H1 (cell line): ENCODE measurements around the gene PLCL2. TPM values are rescaled to one million over a fixed set of nuclear protein-coding genes. Genes with fewer than 3 reads are reported as not detected.

Experiments
- CTCF ChIA-PET: fragments of 300-600 bp; sonication (Branson Sonifier 250); formaldehyde crosslinking; loops from one replicate; lab custom pipeline; 2021; ENCODE audit not compliant: partially characterized antibody; lab: Charles Lee
- POLR2A ChIA-PET: fragments of 300-600 bp; sonication (Branson Sonifier 250); formaldehyde crosslinking; loops from one replicate; lab custom pipeline; 2021; ENCODE audit warnings: inconsistent platforms; ENCODE audit not compliant: partially characterized antibody; lab: Charles Lee
- DNase-seq, 2 experiments: peaks; one replicate each; pipeline versions ENCODE4 v3.0.0 to v3.0.0-alpha.2; 2010 to 2022; ENCODE audit warnings: low spot score in 2 of 2, low read depth in 1 of 2, mixed read lengths in 1 of 2
- FAIRE-seq: peaks from 2 replicates; lab custom pipeline; 2011; peaks lifted over from hg19 to GRCh38; lab: Jason Lieb, UNC
- H2AFZ ChIP-seq: 2 replicates; pipeline ENCODE4 v1.8.1; 2012; ENCODE audit warnings: low read length, inconsistent platforms
- H2AK5ac ChIP-seq: 2 replicates; pipeline ENCODE4 v1.6.1; 2013; ENCODE audit warnings: low read depth, low read length
- H2BK120ac ChIP-seq: replicated peaks from 2 replicates; pipeline ENCODE3; 2013; ENCODE audit warnings: low read depth, low read length, inconsistent platforms
- H2BK12ac ChIP-seq: 2 replicates; pipeline ENCODE4 v1.6.1; 2013; ENCODE audit warnings: low read depth, low read length
- H2BK15ac ChIP-seq: 2 replicates; pipeline ENCODE4 v1.6.1; 2013; ENCODE audit warnings: low read length
- H2BK20ac ChIP-seq: 2 replicates; pipeline ENCODE4 v1.6.1; 2013; ENCODE audit warnings: low read length
- H2BK5ac ChIP-seq: 2 replicates; pipeline ENCODE4 v1.6.1; 2013; ENCODE audit warnings: low read depth, low read length
- H3K14ac ChIP-seq: 2 replicates; pipeline ENCODE4 v1.6.1; 2013; ENCODE audit warnings: inconsistent platforms; ENCODE audit not compliant: insufficient read length
- H3K18ac ChIP-seq: 2 replicates; pipeline ENCODE4 v1.6.1; 2013; ENCODE audit warnings: low read length; ENCODE audit errors: extremely low read depth
- H3K23ac ChIP-seq: 2 replicates; pipeline ENCODE4 v1.6.1; 2013; ENCODE audit warnings: inconsistent platforms; ENCODE audit not compliant: insufficient read length
- H3K23me2 ChIP-seq: 2 replicates; pipeline ENCODE4 v1.6.1; 2013; ENCODE audit warnings: low read depth, low read length
- H3K27ac ChIP-seq: 2 replicates; pipeline ENCODE4 v1.6.1; 2011; ENCODE audit warnings: low read depth, low read length, inconsistent platforms
- H3K27me3 ChIP-seq, 4 experiments: replicated peaks in 1 of 4; 1 replicate in 1 of 4; 2 replicates in 3 of 4; pipeline versions ENCODE4 v1.6.1 to v1.8.1; 2011 to 2013; ENCODE audit warnings: low read length in 3 of 4, mild to moderate bottlenecking in 3 of 4, inconsistent platforms in 2 of 4, mixed read lengths in 2 of 4, moderate library complexity in 1 of 4; ENCODE audit not compliant: control insufficient read depth in 3 of 4, insufficient read depth in 3 of 4; ENCODE audit errors: extremely low read depth in 1 of 4
- H3K36me3 ChIP-seq, 4 experiments: 2 replicates each; pipeline versions ENCODE4 v1.6.1 to v1.8.1; 2011 to 2013; ENCODE audit warnings: mild to moderate bottlenecking in 4 of 4, low read length in 3 of 4, moderate library complexity in 2 of 4, control low read depth in 1 of 4, inconsistent platforms in 1 of 4; ENCODE audit not compliant: insufficient read depth in 4 of 4, control insufficient read depth in 2 of 4
- H3K4ac ChIP-seq: replicated peaks from 2 replicates; pipeline ENCODE3; 2013; ENCODE audit warnings: low read length, low read depth, mixed read lengths, inconsistent platforms; ENCODE audit not compliant: insufficient read length
- H3K4me1 ChIP-seq, 4 experiments: replicated peaks in 1 of 4; 1 replicate in 1 of 4; 2 replicates in 3 of 4; pipeline versions ENCODE4 v1.6.1 to v1.8.1; 2011 to 2013; ENCODE audit warnings: low read length in 3 of 4, inconsistent platforms in 2 of 4, mixed read lengths in 1 of 4; ENCODE audit not compliant: insufficient read depth in 4 of 4, control insufficient read depth in 3 of 4
- H3K4me2 ChIP-seq, 2 experiments: 2 replicates each; pipeline versions ENCODE4 v1.6.1 to v1.8.1; 2011 to 2013; ENCODE audit warnings: low read depth in 2 of 2, low read length in 2 of 2, control low read depth in 1 of 2, inconsistent platforms in 1 of 2, mild to moderate bottlenecking in 1 of 2; ENCODE audit not compliant: insufficient read depth in 1 of 2
- H3K4me3 ChIP-seq, 4 experiments: fragments of 200-600, 300-600 bp in 1 of 4; sonication (generic), shearing (Covaris generic), sonication (Bioruptor Twin) in 1 of 4; 2 replicates each; pipeline versions ENCODE4 v1.5.1 to v1.8.1; 2011 to 2016; ENCODE audit warnings: low read length in 4 of 4, low read depth in 3 of 4, control low read depth in 2 of 4, inconsistent platforms in 2 of 4, mild to moderate bottlenecking in 2 of 4, mixed read lengths in 1 of 4, moderate library complexity in 1 of 4; ENCODE audit not compliant: insufficient read depth in 2 of 4; ENCODE audit errors: extremely low read depth in 1 of 4
- H3K56ac ChIP-seq: replicated peaks from 2 replicates; pipeline ENCODE3; 2013; ENCODE audit warnings: low read depth, mild to moderate bottlenecking, mixed read lengths, low read length, inconsistent platforms; ENCODE audit not compliant: insufficient read length
- H3K79me1 ChIP-seq: 2 replicates; pipeline ENCODE4 v1.6.1; 2013; ENCODE audit warnings: low read depth, low read length, control low read depth
- H3K79me2 ChIP-seq, 2 experiments: 2 replicates each; pipeline versions ENCODE4 v1.6.1 to v1.8.1; 2012 to 2013; ENCODE audit warnings: low read length in 2 of 2, mild to moderate bottlenecking in 2 of 2, inconsistent platforms in 1 of 2; ENCODE audit not compliant: insufficient read depth in 2 of 2, control insufficient read depth in 1 of 2
- H3K9ac ChIP-seq, 4 experiments: replicated peaks in 1 of 4; 1 replicate in 1 of 4; 2 replicates in 3 of 4; pipeline versions ENCODE4 v1.6.1 to v1.8.1; 2011 to 2013; ENCODE audit warnings: low read depth in 3 of 4, low read length in 3 of 4, control low read depth in 2 of 4, mild to moderate bottlenecking in 2 of 4, moderate library complexity in 2 of 4, inconsistent platforms in 1 of 4; ENCODE audit errors: extremely low read depth in 1 of 4
- H3K9me3 ChIP-seq, 2 experiments: 2 replicates each; pipeline versions ENCODE4 v1.6.1 to v1.8.1; 2012 to 2013; ENCODE audit warnings: mild to moderate bottlenecking in 2 of 2, moderate library complexity in 2 of 2, control low read depth in 1 of 2, inconsistent platforms in 1 of 2, low read depth in 1 of 2, low read length in 1 of 2, mixed read lengths in 1 of 2; ENCODE audit not compliant: insufficient read depth in 2 of 2
- H4K20me1 ChIP-seq, 2 experiments: replicated peaks in 1 of 2; 2 replicates each; pipeline versions ENCODE3 to v1.8.1; 2011 to 2013; ENCODE audit warnings: inconsistent platforms in 2 of 2, low read length in 2 of 2, mild to moderate bottlenecking in 1 of 2; ENCODE audit not compliant: insufficient read depth in 2 of 2, control insufficient read depth in 1 of 2
- H4K5ac ChIP-seq: 2 replicates; pipeline ENCODE4 v1.6.1; 2013; ENCODE audit warnings: low read length, low read depth, mixed read lengths, inconsistent platforms; ENCODE audit not compliant: insufficient read length
- H4K8ac ChIP-seq: 2 replicates; pipeline ENCODE4 v1.8.0; 2013; ENCODE audit warnings: mild to moderate bottlenecking, moderate library complexity, low read length, inconsistent platforms; ENCODE audit not compliant: insufficient read depth; ENCODE audit errors: extremely low read depth
- H4K91ac ChIP-seq: replicated peaks from 2 replicates; pipeline ENCODE3; 2013; ENCODE audit warnings: low read length, mixed read lengths, inconsistent platforms; ENCODE audit not compliant: insufficient read length
- ATF2 ChIP-seq: IDR thresholded peaks from 2 replicates; pipeline ENCODE4 v1.6.1; 2012; ENCODE audit warnings: low read length, inconsistent platforms
- CHD2 ChIP-seq: IDR thresholded peaks from 2 replicates; pipeline ENCODE4 v1.6.1; 2012; ENCODE audit warnings: low read length, improper control_type of control experiment
- CREB1 ChIP-seq: IDR thresholded peaks from 2 replicates; pipeline ENCODE4 v1.6.1; 2012; ENCODE audit warnings: inconsistent platforms
- EGR1 ChIP-seq: IDR thresholded peaks from 2 replicates; pipeline ENCODE4 v1.6.1; 2011; ENCODE audit warnings: low read depth, low read length, borderline replicate concordance
- HDAC6 ChIP-seq: IDR thresholded peaks from one replicate; pipeline ENCODE4 v1.7.1; 2012; ENCODE audit warnings: low read depth, mild to moderate bottlenecking, inconsistent platforms, low read length, moderate library complexity
- JUN ChIP-seq: IDR thresholded peaks from 2 replicates; pipeline ENCODE4 v1.6.1; 2011; ENCODE audit warnings: low read depth, mild to moderate bottlenecking, improper control_type of control experiment, low read length
- MAFK ChIP-seq: IDR thresholded peaks from 2 replicates; pipeline ENCODE4 v1.6.1; 2012; ENCODE audit warnings: low read depth, mild to moderate bottlenecking, improper control_type of control experiment, low read length
- POLR2AphosphoS5 ChIP-seq: IDR thresholded peaks from 2 replicates; pipeline ENCODE4 v1.6.1; 2011; ENCODE audit warnings: low read depth, low read length
- RFX5 ChIP-seq: IDR thresholded peaks from 2 replicates; pipeline ENCODE4 v1.6.1; 2011; ENCODE audit warnings: low read depth, low read length, improper control_type of control experiment, borderline replicate concordance
- SIRT6 ChIP-seq: IDR thresholded peaks from one replicate; pipeline ENCODE4 v1.7.1; 2012; ENCODE audit warnings: low read length, inconsistent platforms
- SP4 ChIP-seq: IDR thresholded peaks from 2 replicates; pipeline ENCODE4 v1.6.1; 2012; ENCODE audit warnings: low read length, inconsistent platforms
- TCF12 ChIP-seq: IDR thresholded peaks from 2 replicates; pipeline ENCODE4 v1.6.1; 2011; ENCODE audit warnings: low read depth, mild to moderate bottlenecking, low read length
- USF2 ChIP-seq: IDR thresholded peaks from 2 replicates; pipeline ENCODE4 v1.6.1; 2011; ENCODE audit warnings: low read length, improper control_type of control experiment
- YY1 ChIP-seq: IDR thresholded peaks from 2 replicates; pipeline ENCODE4 v1.6.1; 2011; ENCODE audit warnings: low read depth, mild to moderate bottlenecking, low read length
- WGBS, 2 experiments: shearing (Covaris generic) in 1 of 2; methylation state at CpG; one replicate each; pipeline versions ENCODE4 v1.1.6 to v1.1.7; 2013 to 2015; ENCODE audit warnings: low lambda C conversion rate in 2 of 2, mixed read lengths in 2 of 2, inconsistent platforms in 1 of 2, low coverage in 1 of 2, missing lambda C conversion rate in 1 of 2; ENCODE audit not compliant: insufficient replicate concordance in 2 of 2, insufficient coverage in 1 of 2, insufficient read length in 1 of 2; ENCODE audit errors: extremely low coverage in 1 of 2, missing lambda C conversion rate in 1 of 2; 5-methylcytosine and 5-hydroxymethylcytosine counted together
- polyA plus RNA-seq, 7 experiments: library from polyadenylated mRNA; depleted of rRNA in 3 of 7; stranded (reverse) in 5 of 7; unstranded in 2 of 7; fragments of >200 nt in 5 of 7; fragments of 200-250 nt in 2 of 7; gene quantifications; 1 replicate in 5 of 7; 2 replicates in 1 of 7; 4 replicates in 1 of 7; pipeline versions ENCODE4 v1.2.1 to v1.2.3, GENCODE V29; 2011 to 2013; ENCODE audit warnings: missing spikeins in 2 of 7, mixed read lengths in 2 of 7
- total RNA-seq: library from RNA; stranded (reverse); fragmentation: NEBNext Ultra II Directional; extraction: Animal tissue kit (Norgen Biotek cat#: 25700); gene quantifications from 2 replicates; pipeline ENCODE4 v1.2.1, GENCODE V29; 2021

PLCL2 gene
- total and polyA plus RNA-seq, 2 of the 8 experiments (the other 6 are each of a cell fraction or from before 2014, with no cell fraction given), result 3.5 to 6.8 TPM

- DNase-seq, result no peak
- TF ChIP-seq TCF12, result no peak
- TF ChIP-seq YY1, result no peak
- no peak for TF ChIP-seq SIRT6
- no peak for TF ChIP-seq SP4
- no peak for TF ChIP-seq HDAC6
- no peak for TF ChIP-seq POLR2AphosphoS5
- no peak for TF ChIP-seq RFX5
- TF ChIP-seq ATF2, result no peak
- TF ChIP-seq CREB1, result no peak
- no peak for TF ChIP-seq CHD2
- TF ChIP-seq MAFK, result no peak
- no peak for TF ChIP-seq JUN
- no peak for TF ChIP-seq EGR1
- no peak for TF ChIP-seq USF2
Measured at GRCh38 chr3:16865335-16865734, 19.4 kb upstream of the PLCL2 start.

More at GRCh38 chr3:16865335-16865734, 19.4 kb upstream of the PLCL2 start:
- H3K79me1 ChIP-seq, result no peaks in the 10 kb centered on the region
- no peak overlapping the region for H3K9ac ChIP-seq
- no peak overlapping the region for H3K4me2 ChIP-seq
- ChIA-PET POLR2A (no interaction called here), CTCF (no interaction called here)
- no peaks in the 10 kb centered on the region for H3K79me2 ChIP-seq
- no peak for FAIRE-seq
- no peak overlapping the region for H2BK20ac ChIP-seq
- no peaks in the 10 kb centered on the region for H3K36me3 ChIP-seq
- no peak overlapping the region for H2AFZ ChIP-seq
- no peak overlapping the region for H4K8ac ChIP-seq
- no peak overlapping the region for H4K91ac ChIP-seq
- H3K4me3 ChIP-seq, result no peak overlapping the region
- no peak overlapping the region for H2AK5ac ChIP-seq
- H3K4me1 ChIP-seq, result no peaks in the 10 kb centered on the region
- H3K4ac ChIP-seq, result no peak overlapping the region
- no peak overlapping the region for H3K14ac ChIP-seq
- 0 out of 4 replicates have a peak, but pooled peaks cover 0 to 2% of the 10 kb centered on the region in 2 experiments for H3K9me3 ChIP-seq
- no peak overlapping the region for H3K23ac ChIP-seq
- H3K56ac ChIP-seq, result no peak overlapping the region
- no peak overlapping the region for H3K18ac ChIP-seq
- H2BK12ac ChIP-seq, result no peak overlapping the region
- H2BK120ac ChIP-seq, result no peak overlapping the region
- no peaks in the 10 kb centered on the region for H3K23me2 ChIP-seq
- no peak overlapping the region for H3K27ac ChIP-seq
- H3K27me3 ChIP-seq, result no peaks in the 10 kb centered on the region
- no peak overlapping the region for H4K5ac ChIP-seq
- H4K20me1 ChIP-seq, result no peaks in the 10 kb centered on the region
- H2BK15ac ChIP-seq, result no peak overlapping the region
- H2BK5ac ChIP-seq, result no peak overlapping the region
- 89% methylated on average over 1 of the region's 1 CpG; no CpG with 5 or more reads in 1 of the 2 experiments for WGBS, 2 experiments
